ENCODE measurements around the gene DCLK1. TPM values are rescaled to one million over a fixed set of nuclear protein-coding genes. Genes with fewer than 3 reads are reported as not detected.

DCLK1 gene
- total RNA-seq, 4 donors from 2014 or later = 3.8 to 10.0 (median 8.2) TPM

- Histone ChIP-seq H3K27me3 (no peaks in the 10 kb centered on the region), H3K36me3 (no peaks in the 10 kb centered on the region), H3K4me3 (no peak overlapping the region), H3K9me3 (no peaks in the 10 kb centered on the region), H3K27ac (no peak overlapping the region), H3K4me1 (peaks cover 13 to 19% of the 10 kb centered on the region in 2 donors)
- intact Hi-C loops (cut with DNase I; ENCODE audit: low total_unique reads) = no loop called here
- in situ Hi-C loops (cut with MboI; ENCODE audit: low sequenced_read_pairs in 4 of 4) = no loop called here
- DNase-seq (peak in 1 of 2 donors; percentile 21), ATAC-seq (no peak)
- TF ChIP-seq POLR2A (IDR thresholded peaks at IDR 0.05) = no peak
- no peak for TF ChIP-seq CTCF (IDR thresholded peaks at IDR 0.05 in 4 of 5, conservative IDR thresholded peaks at IDR 0.05 in 1 of 5)
Measured at GRCh38 chr13:35855531-35856019, 275.6 kb downstream of the DCLK1 start.

- Histone ChIP-seq H3K4me1 (peaks cover 13 to 18% of the 10 kb centered on the region in 2 donors), H3K27ac (no peak overlapping the region), H3K9me3 (no peaks in the 10 kb centered on the region), H3K36me3 (no peaks in the 10 kb centered on the region), H3K4me3 (no peak overlapping the region), H3K27me3 (no peaks in the 10 kb centered on the region)
- in situ Hi-C loops (cut with MboI; ENCODE audit: low sequenced_read_pairs in 4 of 4) (no loop called here), intact Hi-C loops (cut with DNase I; ENCODE audit: low total_unique reads) (no loop called here)
- ATAC-seq = no peak
- no peak for TF ChIP-seq CTCF (IDR thresholded peaks at IDR 0.05 in 4 of 5, conservative IDR thresholded peaks at IDR 0.05 in 1 of 5)
- no peak for TF ChIP-seq POLR2A (IDR thresholded peaks at IDR 0.05)
- no peak for DNase-seq
Measured at GRCh38 chr13:35854286-35854685, 276.9 kb downstream of the DCLK1 start.

GRCh38 chr13:35851881-35852280 is 279.3 kb downstream of the DCLK1 start:
- no peak for TF ChIP-seq CTCF (IDR thresholded peaks at IDR 0.05 in 4 of 5, conservative IDR thresholded peaks at IDR 0.05 in 1 of 5)
- no peak for TF ChIP-seq POLR2A (IDR thresholded peaks at IDR 0.05)
- DNase-seq (no peak), ATAC-seq (no peak)
- no peaks in the 10 kb centered on the region for H3K36me3 ChIP-seq
- in situ Hi-C loops (cut with MboI; ENCODE audit: low sequenced_read_pairs in 4 of 4) = no loop called here
- intact Hi-C loops (cut with DNase I; ENCODE audit: low total_unique reads) = no loop called here
- no peak overlapping the region for H3K4me3 ChIP-seq
- no peaks in the 10 kb centered on the region for H3K9me3 ChIP-seq
- H3K27me3 ChIP-seq = no peaks in the 10 kb centered on the region
- peaks cover 7 to 9% of the 10 kb centered on the region in 2 donors for H3K4me1 ChIP-seq
- H3K27ac ChIP-seq = no peak overlapping the region

- intact Hi-C loops (cut with DNase I; ENCODE audit: low total_unique reads) = no loop called here
- no peak overlapping the region for H3K4me3 ChIP-seq
- no peaks in the 10 kb centered on the region for H3K27me3 ChIP-seq
- no peaks in the 10 kb centered on the region for H3K36me3 ChIP-seq
- H3K27ac ChIP-seq = no peak overlapping the region
- peaks cover 7 to 9% of the 10 kb centered on the region in 2 donors for H3K4me1 ChIP-seq
- ATAC-seq (no peak), DNase-seq (no peak)
- TF ChIP-seq POLR2A (IDR thresholded peaks at IDR 0.05) = no peak
- no peaks in the 10 kb centered on the region for H3K9me3 ChIP-seq
- in situ Hi-C loops (cut with MboI; ENCODE audit: low sequenced_read_pairs in 4 of 4) = no loop called here
Measured at GRCh38 chr13:35851356-35851755, 279.8 kb downstream of the DCLK1 start.

GRCh38 chr13:35850569-35850968 is 280.6 kb downstream of the DCLK1 start:
- H3K27me3 ChIP-seq = no peaks in the 10 kb centered on the region

More at GRCh38 chr13:35850569-35850968, 280.6 kb downstream of the DCLK1 start:
- intact Hi-C loops (cut with DNase I; ENCODE audit: low total_unique reads) = no loop called here
- TF ChIP-seq POLR2A (IDR thresholded peaks at IDR 0.05) (no peak), CTCF (IDR thresholded peaks at IDR 0.05 in 4 of 5, conservative IDR thresholded peaks at IDR 0.05 in 1 of 5) (no peak)
- Histone ChIP-seq H3K4me3 (no peak overlapping the region), H3K4me1 (peaks cover 7 to 9% of the 10 kb centered on the region in 2 donors), H3K27ac (no peak overlapping the region), H3K9me3 (no peaks in the 10 kb centered on the region), H3K36me3 (no peaks in the 10 kb centered on the region)
- in situ Hi-C loops (cut with MboI; ENCODE audit: low sequenced_read_pairs in 4 of 4) = no loop called here
- no peak for ATAC-seq
- no peak for DNase-seq

Data from gastrocnemius medialis (tissue), 4 donors.